ENCODE results near the gene SSH2.

The SSH2 gene

DNA sequence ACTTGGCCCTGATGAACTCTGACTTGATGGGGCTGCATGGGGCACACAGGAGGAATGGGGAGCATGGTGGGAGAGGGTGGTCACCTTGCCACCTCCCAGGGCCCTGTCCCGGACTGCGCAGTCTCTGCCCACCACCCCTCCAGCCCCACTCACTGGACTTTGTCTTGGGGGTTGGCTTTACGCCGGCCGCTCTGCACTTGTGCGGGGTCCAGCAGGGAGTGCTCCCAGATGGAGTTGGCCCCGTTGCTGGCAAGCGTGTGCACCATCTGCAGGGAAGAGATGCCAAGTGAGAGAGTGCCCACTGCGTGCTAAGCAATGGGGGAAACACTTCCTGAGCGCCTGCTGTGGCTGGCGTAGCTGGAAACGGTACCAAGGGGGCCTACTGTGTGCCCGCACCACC, 347.3 kb downstream of the SSH2 start:
- Histone ChIP-seq H3K4me3 (ENCODE audit: low read depth, low read length) (no peak overlapping the region), H3K36me3 (ENCODE audit: control insufficient read depth, insufficient read depth, low read length) (peaks cover 9% of the 10 kb centered on the region), H3K9ac (ENCODE audit: low read depth, low read length) (no peak overlapping the region), H3K9me3 (ENCODE audit: control insufficient read depth, insufficient read depth, low read length) (no peaks in the 10 kb centered on the region), H3K27me3 (ENCODE audit: control insufficient read depth, insufficient read depth, low read length) (peaks cover 6% of the 10 kb centered on the region), H3K4me1 (ENCODE audit: control insufficient read depth, insufficient read depth, low read length) (peaks cover 9% of the 10 kb centered on the region)

DNA sequence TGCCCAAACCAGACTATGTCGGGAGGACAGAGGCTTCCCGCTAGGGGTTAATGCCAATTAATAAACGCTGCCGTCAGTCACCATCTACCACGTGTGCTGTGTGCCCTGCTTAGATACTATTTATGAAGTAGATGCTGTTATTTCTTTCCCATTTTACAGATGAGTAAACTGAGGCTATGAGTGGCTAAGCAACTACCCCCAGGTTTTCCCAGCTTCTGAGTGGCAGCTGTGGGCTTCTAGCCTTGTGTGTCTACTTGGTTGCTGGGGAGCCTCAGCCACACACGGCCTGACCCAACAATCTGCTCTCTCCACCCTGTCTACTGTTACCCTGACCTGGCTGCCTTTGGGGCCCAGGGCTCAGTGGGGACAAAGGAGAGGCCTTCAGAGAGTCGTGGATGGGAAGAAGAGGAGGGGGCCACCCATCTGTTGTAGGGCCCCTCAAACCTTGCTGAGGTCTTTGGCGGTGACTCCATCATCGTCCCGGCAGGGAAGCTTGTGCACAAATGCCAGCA, 347.7 kb downstream of the SSH2 start:
- no peak overlapping the region for H3K4me3 ChIP-seq (ENCODE audit: low read depth, low read length)
- H3K27me3 ChIP-seq (ENCODE audit: control insufficient read depth, insufficient read depth, low read length): peaks cover 1% of the 10 kb centered on the region
- H3K9ac ChIP-seq (ENCODE audit: low read depth, low read length): no peak overlapping the region
- H3K9me3 ChIP-seq (ENCODE audit: control insufficient read depth, insufficient read depth, low read length): no peaks in the 10 kb centered on the region
- peaks cover 13% of the 10 kb centered on the region for H3K36me3 ChIP-seq (ENCODE audit: control insufficient read depth, insufficient read depth, low read length)
- H3K4me1 ChIP-seq (ENCODE audit: control insufficient read depth, insufficient read depth, low read length): peaks cover 9% of the 10 kb centered on the region

DNA sequence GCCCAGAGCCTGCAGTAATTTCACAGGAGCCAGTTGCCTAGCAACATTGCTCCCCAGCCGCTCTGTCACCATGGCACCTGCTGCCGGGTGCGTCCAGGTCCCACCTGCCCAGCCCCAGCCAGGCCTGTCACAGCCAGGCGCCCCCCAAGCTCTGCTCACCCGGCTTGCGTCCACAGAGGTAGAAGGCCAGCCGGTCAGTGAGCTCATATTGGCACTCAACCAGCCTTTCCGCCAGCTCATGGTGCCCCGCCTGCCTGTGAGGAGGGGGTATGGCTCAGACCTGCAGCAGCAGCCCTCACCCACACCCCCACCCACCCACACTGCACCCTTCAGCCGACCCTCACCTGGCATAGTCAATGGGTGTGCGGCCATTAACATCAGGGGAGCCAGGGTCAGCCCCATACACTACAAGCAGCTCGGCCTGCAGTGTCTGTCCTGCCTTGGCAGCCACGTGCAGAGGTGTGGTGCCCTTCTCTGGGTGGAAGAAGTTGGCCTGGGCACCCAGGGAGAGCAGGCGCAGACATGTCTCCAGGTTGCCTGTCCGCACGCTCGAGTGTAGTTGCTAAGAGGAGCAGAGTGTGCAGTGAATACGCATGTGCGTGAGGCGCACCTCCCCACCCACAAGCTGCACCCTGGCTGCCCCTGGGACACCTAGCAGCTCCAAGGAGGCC, 348.3 kb downstream of the SSH2 start:
- Histone ChIP-seq H3K4me1 (ENCODE audit: control insufficient read depth, insufficient read depth, low read length) (peaks cover 9% of the 10 kb centered on the region), H3K9me3 (ENCODE audit: control insufficient read depth, insufficient read depth, low read length) (no peaks in the 10 kb centered on the region), H3K27me3 (ENCODE audit: control insufficient read depth, insufficient read depth, low read length) (no peaks in the 10 kb centered on the region), H3K36me3 (ENCODE audit: control insufficient read depth, insufficient read depth, low read length) (peaks cover 18% of the 10 kb centered on the region), H3K4me3 (ENCODE audit: low read depth, low read length) (no peak overlapping the region), H3K9ac (ENCODE audit: low read depth, low read length) (no peak overlapping the region)

DNA sequence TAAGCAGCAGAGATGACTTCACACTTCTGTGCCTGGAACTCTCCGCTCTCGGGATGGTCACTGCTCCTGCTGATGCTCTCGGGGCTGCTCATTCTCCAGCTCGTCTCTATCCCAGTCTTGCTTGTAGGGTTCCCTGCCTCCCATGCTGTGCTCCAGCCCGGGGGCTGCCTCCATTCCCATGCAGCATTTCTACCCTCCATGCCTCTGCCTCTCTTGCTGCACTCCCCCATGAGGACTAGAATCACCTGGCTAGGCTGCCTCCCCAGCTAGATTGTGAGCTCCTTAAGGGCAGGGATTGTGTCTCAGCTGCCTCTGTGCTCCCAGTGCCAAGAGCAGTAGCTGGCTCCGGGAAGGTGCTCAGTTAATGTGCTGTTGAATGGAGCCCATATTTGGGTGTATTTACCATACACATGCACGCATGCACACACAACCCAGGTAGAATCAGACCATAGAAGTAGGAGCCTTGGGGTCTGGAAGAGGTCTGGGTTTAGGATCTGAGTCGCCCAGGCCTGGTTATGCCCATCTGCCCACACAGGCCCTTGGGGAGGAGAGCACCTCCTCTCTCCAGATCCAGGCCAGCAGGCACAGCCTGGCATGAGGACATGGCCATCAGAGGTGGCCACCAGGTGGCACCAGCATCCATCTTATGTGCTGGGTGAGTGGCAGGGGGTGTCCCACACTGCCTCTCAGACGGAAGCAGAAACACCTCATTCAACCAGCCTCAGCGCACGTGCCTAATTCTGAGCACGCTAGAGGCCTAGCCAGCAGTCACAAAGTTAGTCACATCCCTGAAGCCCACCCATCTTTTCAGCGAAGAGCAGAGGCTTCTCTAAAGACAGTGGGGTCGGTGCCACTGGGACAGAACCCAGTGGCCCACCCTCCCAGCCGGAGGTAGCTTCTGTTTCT, 349.9 kb downstream of the SSH2 start:
- Histone ChIP-seq H3K27me3 (ENCODE audit: control insufficient read depth, insufficient read depth, low read length) (no peaks in the 10 kb centered on the region), H3K36me3 (ENCODE audit: control insufficient read depth, insufficient read depth, low read length) (peaks cover 23% of the 10 kb centered on the region), H3K4me1 (ENCODE audit: control insufficient read depth, insufficient read depth, low read length) (peaks cover 6% of the 10 kb centered on the region), H3K9me3 (ENCODE audit: control insufficient read depth, insufficient read depth, low read length) (no peaks in the 10 kb centered on the region), H3K4me3 (ENCODE audit: low read depth, low read length) (no peak overlapping the region), H3K9ac (ENCODE audit: low read depth, low read length) (no peak overlapping the region)

DNA sequence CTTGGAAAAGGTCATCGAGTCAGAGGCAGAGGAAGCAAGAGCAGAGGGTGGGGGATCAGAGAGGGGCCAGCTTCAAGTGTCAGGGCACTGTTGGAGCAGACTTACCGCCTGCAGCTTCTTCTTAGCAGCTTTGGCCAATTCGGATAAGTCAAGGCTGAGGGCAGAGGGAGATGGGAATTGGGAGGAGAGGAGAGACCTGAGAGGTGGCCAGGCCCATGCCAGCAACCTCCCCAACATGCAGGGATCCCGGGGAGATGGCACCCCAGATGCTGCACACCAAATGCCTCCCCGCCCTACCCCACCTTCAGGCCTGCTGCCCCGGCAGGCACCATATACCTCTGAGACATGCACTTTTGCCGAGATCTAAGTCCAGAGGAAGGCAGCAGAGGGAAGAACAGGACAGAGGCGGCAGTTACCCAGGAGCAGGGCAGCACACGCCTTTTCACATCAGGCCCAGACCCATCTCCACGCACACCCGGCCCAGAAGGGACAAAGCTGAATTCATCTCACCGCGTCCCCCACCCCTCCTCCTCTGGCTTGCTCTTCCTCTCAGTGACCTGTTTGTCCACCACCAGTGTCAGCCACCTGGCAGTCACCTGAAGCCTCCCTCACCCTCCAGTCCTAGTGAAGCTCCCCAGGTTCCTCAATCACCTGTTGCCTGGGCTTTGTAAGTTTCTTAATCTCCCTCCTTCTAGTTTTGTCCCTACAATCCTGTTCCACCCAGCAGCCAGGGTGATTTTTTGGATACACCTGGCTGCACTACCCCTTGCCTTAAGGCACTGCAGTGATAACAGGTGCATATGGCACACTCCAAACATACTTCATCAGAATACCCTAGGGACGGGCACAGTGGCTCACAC, 351.2 kb downstream of the SSH2 start:
- no peaks in the 10 kb centered on the region for H3K9me3 ChIP-seq (ENCODE audit: control insufficient read depth, insufficient read depth, low read length)
- H3K4me3 ChIP-seq (ENCODE audit: low read depth, low read length): no peak overlapping the region
- H3K36me3 ChIP-seq (ENCODE audit: control insufficient read depth, insufficient read depth, low read length): peaks cover 28% of the 10 kb centered on the region
- H3K27me3 ChIP-seq (ENCODE audit: control insufficient read depth, insufficient read depth, low read length): no peaks in the 10 kb centered on the region
- no peaks in the 10 kb centered on the region for H3K4me1 ChIP-seq (ENCODE audit: control insufficient read depth, insufficient read depth, low read length)
- H3K9ac ChIP-seq (ENCODE audit: low read depth, low read length): no peak overlapping the region

DNA sequence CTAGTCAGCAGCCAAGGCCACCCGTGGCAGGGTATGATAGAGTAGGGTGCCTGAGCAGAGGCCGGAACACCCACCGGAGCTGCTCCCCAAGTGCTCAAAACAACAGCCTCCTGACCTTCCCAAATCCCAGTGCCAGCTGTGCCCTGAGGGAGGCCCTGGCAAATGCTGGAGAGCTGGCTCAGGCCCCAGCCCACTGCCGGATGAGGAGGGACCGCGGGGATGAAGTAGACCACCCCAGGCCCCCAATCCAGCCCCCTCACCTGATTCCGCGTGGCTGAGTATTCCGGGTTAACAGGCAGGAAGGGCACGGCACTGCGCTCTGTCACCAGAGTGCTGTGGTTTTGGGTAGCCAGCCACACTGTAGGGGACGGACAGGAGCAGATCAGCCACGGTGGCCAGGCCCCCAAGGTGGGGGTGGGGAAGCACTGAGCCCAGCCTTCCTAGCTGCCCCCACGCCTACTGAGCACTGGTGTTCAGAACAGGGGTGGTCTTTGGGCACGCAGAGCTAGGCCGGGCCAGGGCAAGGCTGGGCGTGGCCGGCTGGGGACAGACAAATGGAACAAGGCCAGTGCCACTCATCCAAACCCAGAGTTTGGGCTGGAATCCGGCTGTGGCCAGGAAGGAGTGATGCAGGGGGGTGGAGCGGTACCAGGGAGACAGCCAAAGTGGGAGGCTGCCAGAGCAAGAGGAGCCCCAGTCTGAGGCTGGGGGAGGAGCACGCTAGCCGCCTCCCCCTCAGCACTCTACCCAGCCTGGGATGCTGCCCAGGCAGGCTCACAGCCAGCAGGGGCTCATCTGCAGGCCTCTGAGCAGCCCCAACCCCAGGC, 352.4 kb downstream of the SSH2 start:
- no peak overlapping the region for H3K9ac ChIP-seq (ENCODE audit: low read depth, low read length)
- peaks cover 26% of the 10 kb centered on the region for H3K36me3 ChIP-seq (ENCODE audit: control insufficient read depth, insufficient read depth, low read length)
- H3K4me1 ChIP-seq (ENCODE audit: control insufficient read depth, insufficient read depth, low read length): no peaks in the 10 kb centered on the region
- no peaks in the 10 kb centered on the region for H3K9me3 ChIP-seq (ENCODE audit: control insufficient read depth, insufficient read depth, low read length)
- no peak overlapping the region for H3K4me3 ChIP-seq (ENCODE audit: low read depth, low read length)
- no peaks in the 10 kb centered on the region for H3K27me3 ChIP-seq (ENCODE audit: control insufficient read depth, insufficient read depth, low read length)

DNA sequence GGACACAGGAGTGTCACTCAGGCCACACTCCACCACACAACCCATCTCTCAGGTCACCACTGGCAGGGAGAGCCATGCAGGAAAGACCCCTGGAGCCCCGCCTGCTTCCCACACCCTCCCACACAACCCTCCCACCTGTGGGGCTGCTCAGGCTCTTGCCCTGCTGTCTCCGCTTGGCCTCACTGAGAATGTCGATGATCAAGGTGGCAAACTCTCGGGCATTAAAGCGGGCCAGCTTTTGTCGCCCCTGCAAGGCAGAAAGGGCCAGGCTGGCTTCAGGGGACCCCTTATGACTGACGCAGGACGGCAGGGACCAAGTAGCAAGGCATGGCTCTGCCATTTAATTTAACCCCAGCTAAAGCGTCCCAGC, 353.0 kb downstream of the SSH2 start:
- Histone ChIP-seq H3K9me3 (ENCODE audit: control insufficient read depth, insufficient read depth, low read length) (no peaks in the 10 kb centered on the region), H3K4me3 (ENCODE audit: low read depth, low read length) (no peak overlapping the region), H3K4me1 (ENCODE audit: control insufficient read depth, insufficient read depth, low read length) (no peaks in the 10 kb centered on the region), H3K27me3 (ENCODE audit: control insufficient read depth, insufficient read depth, low read length) (peaks cover 2% of the 10 kb centered on the region), H3K9ac (ENCODE audit: low read depth, low read length) (no peak overlapping the region), H3K36me3 (ENCODE audit: control insufficient read depth, insufficient read depth, low read length) (peaks cover 26% of the 10 kb centered on the region)

DNA sequence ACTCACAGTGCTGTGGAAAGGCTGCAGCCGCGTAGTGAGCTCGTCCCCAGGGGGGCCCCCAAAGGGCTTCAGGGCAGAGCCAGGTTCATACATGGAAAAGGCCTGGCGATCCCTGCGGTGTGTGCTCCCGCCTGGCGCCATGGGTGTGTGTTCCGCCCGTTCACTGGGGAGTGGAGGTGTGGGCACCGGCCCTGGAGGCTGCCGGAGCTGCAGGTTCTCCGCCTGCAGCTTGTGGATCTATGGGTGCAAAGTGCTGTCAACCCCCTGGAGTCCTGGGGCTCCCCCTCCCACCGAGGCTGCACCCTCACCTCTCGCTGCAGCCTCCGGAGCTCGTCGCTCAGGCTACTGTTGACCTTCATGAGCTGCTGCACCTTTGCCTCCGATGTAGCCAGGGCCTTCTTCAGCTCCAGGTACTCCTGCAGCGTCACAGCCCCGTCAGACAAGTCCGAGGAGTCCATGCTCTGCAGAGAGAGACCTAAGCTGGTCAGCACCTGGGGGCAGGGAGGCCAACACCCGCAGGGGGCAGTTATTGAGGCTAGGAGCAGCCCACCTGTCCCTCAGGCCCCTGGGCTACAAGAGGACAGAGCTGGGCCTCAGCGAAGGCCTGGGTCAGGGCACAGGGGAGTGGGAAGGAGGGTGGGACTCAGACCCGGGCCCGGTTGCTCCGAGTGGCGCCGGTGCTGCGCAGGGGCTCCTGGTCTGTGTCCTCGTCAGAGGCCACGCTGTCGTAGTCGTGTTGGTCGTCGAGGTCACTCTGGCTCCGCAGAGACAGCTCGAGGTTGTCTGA, 353.6 kb downstream of the SSH2 start:
- H3K27me3 ChIP-seq (ENCODE audit: control insufficient read depth, insufficient read depth, low read length): peaks cover 8% of the 10 kb centered on the region
- H3K4me3 ChIP-seq (ENCODE audit: low read depth, low read length): no peak overlapping the region
- H3K36me3 ChIP-seq (ENCODE audit: control insufficient read depth, insufficient read depth, low read length): peaks cover 28% of the 10 kb centered on the region
- no peaks in the 10 kb centered on the region for H3K9me3 ChIP-seq (ENCODE audit: control insufficient read depth, insufficient read depth, low read length)
- no peaks in the 10 kb centered on the region for H3K4me1 ChIP-seq (ENCODE audit: control insufficient read depth, insufficient read depth, low read length)
- no peak overlapping the region for H3K9ac ChIP-seq (ENCODE audit: low read depth, low read length)

Data from iPS-15b (cell line).